ENCODE measurements around the gene SEC14L1.
"Not testable (repeated sequence)": the region's sequence is repeated elsewhere in the genome, so short reads cannot be mapped to it uniquely, and the experiment has no call there.

Gene SEC14L1

GRCh38 chr17:77246110-77247047 is 105.6 kb downstream of the SEC14L1 start:
- DNase-seq, result no peak

- DNase-seq, result peak; percentile 90
These were observed 106.3 kb downstream of the SEC14L1 start for GRCh38 chr17:77247048-77247541.

GRCh38 chr17:77247609-77248008 is 106.8 kb downstream of the SEC14L1 start:
- no peak for DNase-seq

- DNase-seq, result no peak
These were observed 107.7 kb downstream of the SEC14L1 start for GRCh38 chr17:77248216-77249114.

- DNase-seq, result no peak
These were observed 110.9 kb downstream of the SEC14L1 start for GRCh38 chr17:77251622-77252183.

GRCh38 chr17:77252306-77252705 is 111.5 kb downstream of the SEC14L1 start:
- not testable (repeated sequence) for DNase-seq

- no peak for DNase-seq
These were observed 112.9 kb downstream of the SEC14L1 start for GRCh38 chr17:77253611-77254051.

- DNase-seq, result no peak
These were observed 114.4 kb downstream of the SEC14L1 start for GRCh38 chr17:77254951-77255825.

GRCh38 chr17:77255970-77256369 is 115.2 kb downstream of the SEC14L1 start:
- DNase-seq, result not testable (repeated sequence)

- no peak for DNase-seq
These were observed 115.9 kb downstream of the SEC14L1 start for GRCh38 chr17:77256710-77257109.

- no peak for DNase-seq
These were observed 116.4 kb downstream of the SEC14L1 start for GRCh38 chr17:77257169-77257568.

GRCh38 chr17:77257596-77258458 is 117.1 kb downstream of the SEC14L1 start:
- no peak for DNase-seq

GRCh38 chr17:77258638-77259037 is 117.9 kb downstream of the SEC14L1 start:
- no peak for DNase-seq

GRCh38 chr17:77264617-77265230 is 124.0 kb downstream of the SEC14L1 start:
- peak; percentile 66 for DNase-seq

- DNase-seq, result no peak
These were observed 125.4 kb downstream of the SEC14L1 start for GRCh38 chr17:77266213-77266612.
